Activated CD4-positive, alpha-beta T cell treated with anti-CD3 and anti-CD28 coated beads, Interleukin-2, amount 10 ng/mL, durations not matched to agents 24 days and 14 days (primary cell): ENCODE data around the gene TNFRSF4. TPM values are rescaled to one million over a fixed set of nuclear protein-coding genes. Genes with fewer than 3 reads are reported as not detected.
A peak's percentile ranks its signal among the peaks of the same experiment; 100 is the strongest.

Experiments
- DNase-seq: peaks from one replicate; pipeline ENCODE4 v3.0.0; 2022
- H3K27ac Mint-ChIP-seq: one replicate; pipeline ENCODE4 v1.8.0; 2022; ENCODE audit warnings: mild to moderate bottlenecking, mixed read lengths
- H3K27me3 Mint-ChIP-seq: one replicate; pipeline ENCODE4 v1.8.0; 2022; ENCODE audit warnings: mixed read lengths
- H3K36me3 Mint-ChIP-seq: one replicate; pipeline ENCODE4 v1.8.0; 2022; ENCODE audit warnings: low read depth, mild to moderate bottlenecking, mixed read lengths
- H3K4me1 Mint-ChIP-seq: one replicate; pipeline ENCODE4 v1.8.0; 2021; ENCODE audit warnings: mixed read lengths
- H3K4me3 Mint-ChIP-seq: one replicate; pipeline ENCODE4 v1.8.0; 2022; ENCODE audit warnings: mild to moderate bottlenecking, moderate library complexity, mixed read lengths
- H3K9me3 Mint-ChIP-seq: one replicate; pipeline ENCODE4 v1.8.0; 2021; ENCODE audit warnings: mixed read lengths
- intact Hi-C: fragments of 100-400 bp; cut with micrococcal nuclease; formaldehyde crosslinking; loops from one replicate; pipeline ENCODE4 v1.15.1; 2023
- total RNA-seq: library from RNA; stranded (reverse); gene quantifications from 2 replicates; pipeline ENCODE4 v1.2.3, GENCODE V29; 2022

TNFRSF4 gene
- total RNA-seq: 692 and 702 TPM in 2 replicates

GRCh38 chr1:1213345-1214265, at the start of gene TNFRSF4:
TSS of gene TNFRSF4 (minus strand) at chr1:1214153. CDS start at chr1:1214127, 26 bp downstream.
- Mint-ChIP-seq H3K9me3 (no peaks in the 10 kb centered on the region), H3K36me3 (peaks cover 60% of the 10 kb centered on the region), H3K27me3 (no peaks in the 10 kb centered on the region), H3K4me1 (peaks cover 52% of the 10 kb centered on the region), H3K4me3 (peak within 1 kb of the TSS; percentile 81), H3K27ac (peak within 1 kb of the TSS; percentile 88)
- peak; percentile 78 for DNase-seq
- intact Hi-C loops: loop anchor here (2.0 to 10.0 kb wide), 3 partner anchors 17 to 199 kb away; partner anchors contain the start of genes C1orf159 and ISG15

- DNase-seq: no peak
- Mint-ChIP-seq H3K9me3 (no peaks in the 10 kb centered on the region), H3K4me3 (no peak overlapping the region), H3K4me1 (peaks cover 5% of the 10 kb centered on the region), H3K36me3 (peaks cover 55% of the 10 kb centered on the region), H3K27me3 (no peaks in the 10 kb centered on the region), H3K27ac (no peak overlapping the region)
- intact Hi-C loops: no loop called here
Observed at GRCh38 chr1:1262758-1263157, 48.8 kb upstream of the TNFRSF4 start.

GRCh38 chr1:1262071-1262470, 48.1 kb upstream of the TNFRSF4 start:
- Mint-ChIP-seq H3K36me3 (peaks cover 57% of the 10 kb centered on the region), H3K27ac (no peak overlapping the region), H3K4me3 (no peak overlapping the region), H3K4me1 (peaks cover 5% of the 10 kb centered on the region), H3K27me3 (no peaks in the 10 kb centered on the region), H3K9me3 (no peaks in the 10 kb centered on the region)
- DNase-seq: no peak
- intact Hi-C loops: no loop called here

GRCh38 chr1:1260843-1261560, 47.0 kb upstream of the TNFRSF4 start:
- intact Hi-C loops: no loop called here
- Mint-ChIP-seq H3K27ac (peak overlapping the region; percentile 66), H3K27me3 (no peaks in the 10 kb centered on the region), H3K9me3 (no peaks in the 10 kb centered on the region), H3K4me3 (no peak overlapping the region), H3K36me3 (peaks cover 59% of the 10 kb centered on the region), H3K4me1 (peaks cover 4% of the 10 kb centered on the region)
- DNase-seq: no peak

GRCh38 chr1:1259951-1260600, 46.1 kb upstream of the TNFRSF4 start:
- H3K9me3 Mint-ChIP-seq: no peaks in the 10 kb centered on the region
- H3K4me3 Mint-ChIP-seq: no peak overlapping the region
- peaks cover 52% of the 10 kb centered on the region for H3K36me3 Mint-ChIP-seq
- intact Hi-C loops: no loop called here
- no peak for DNase-seq
- peaks cover 2% of the 10 kb centered on the region for H3K4me1 Mint-ChIP-seq
- peak overlapping the region; percentile 28 for H3K27ac Mint-ChIP-seq
- no peaks in the 10 kb centered on the region for H3K27me3 Mint-ChIP-seq

- DNase-seq: no peak
- peaks cover 2% of the 10 kb centered on the region for H3K4me1 Mint-ChIP-seq
- no peak overlapping the region for H3K4me3 Mint-ChIP-seq
- H3K36me3 Mint-ChIP-seq: peaks cover 52% of the 10 kb centered on the region
- H3K27me3 Mint-ChIP-seq: no peaks in the 10 kb centered on the region
- no peaks in the 10 kb centered on the region for H3K9me3 Mint-ChIP-seq
- intact Hi-C loops: no loop called here
- no peak overlapping the region for H3K27ac Mint-ChIP-seq
Observed at GRCh38 chr1:1259540-1259939, 45.6 kb upstream of the TNFRSF4 start.

- H3K4me3 Mint-ChIP-seq: no peak overlapping the region
- intact Hi-C loops: no loop called here
- no peaks in the 10 kb centered on the region for H3K9me3 Mint-ChIP-seq
- H3K27me3 Mint-ChIP-seq: no peaks in the 10 kb centered on the region
- H3K27ac Mint-ChIP-seq: no peak overlapping the region
- H3K4me1 Mint-ChIP-seq: peaks cover 2% of the 10 kb centered on the region
- peaks cover 52% of the 10 kb centered on the region for H3K36me3 Mint-ChIP-seq
- no peak for DNase-seq
Observed at GRCh38 chr1:1259119-1259488, 45.2 kb upstream of the TNFRSF4 start.

GRCh38 chr1:1256956-1257871, 43.3 kb upstream of the TNFRSF4 start:
- Mint-ChIP-seq H3K4me3 (no peak overlapping the region), H3K27me3 (no peaks in the 10 kb centered on the region), H3K9me3 (no peaks in the 10 kb centered on the region), H3K4me1 (peaks cover 2% of the 10 kb centered on the region), H3K27ac (no peak overlapping the region), H3K36me3 (peaks cover 58% of the 10 kb centered on the region)
- intact Hi-C loops: no loop called here
- DNase-seq: no peak

- no peak for DNase-seq
- Mint-ChIP-seq H3K27ac (no peak overlapping the region), H3K36me3 (peaks cover 54% of the 10 kb centered on the region)
Observed at GRCh38 chr1:1255611-1256010, 41.7 kb upstream of the TNFRSF4 start.

GRCh38 chr1:1255078-1255477, 41.1 kb upstream of the TNFRSF4 start:
- H3K27me3 Mint-ChIP-seq: no peaks in the 10 kb centered on the region

More at GRCh38 chr1:1255611-1256010, 41.7 kb upstream of the TNFRSF4 start:
- no peak overlapping the region for H3K4me3 Mint-ChIP-seq
- no peaks in the 10 kb centered on the region for H3K27me3 Mint-ChIP-seq
- intact Hi-C loops: no loop called here
- no peaks in the 10 kb centered on the region for H3K9me3 Mint-ChIP-seq
- H3K4me1 Mint-ChIP-seq: peaks cover 4% of the 10 kb centered on the region

GRCh38 chr1:1254667-1254998, 40.7 kb upstream of the TNFRSF4 start:
- no peaks in the 10 kb centered on the region for H3K9me3 Mint-ChIP-seq
- H3K27ac Mint-ChIP-seq: no peak overlapping the region
- intact Hi-C loops: loop anchor here (5.0 kb wide), 1 partner anchor 47 kb away; the partner anchor contains the start of gene TNFRSF18

More at GRCh38 chr1:1255078-1255477, 41.1 kb upstream of the TNFRSF4 start:
- Mint-ChIP-seq H3K27ac (no peak overlapping the region), H3K4me3 (no peak overlapping the region), H3K36me3 (peaks cover 51% of the 10 kb centered on the region), H3K4me1 (peaks cover 5% of the 10 kb centered on the region), H3K9me3 (no peaks in the 10 kb centered on the region)
- intact Hi-C loops: no loop called here
- no peak for DNase-seq

GRCh38 chr1:1253972-1254666, 40.2 kb upstream of the TNFRSF4 start:
- DNase-seq: no peak
- Mint-ChIP-seq H3K4me1 (peaks cover 5% of the 10 kb centered on the region), H3K36me3 (peaks cover 42% of the 10 kb centered on the region), H3K27me3 (no peaks in the 10 kb centered on the region), H3K27ac (no peak overlapping the region), H3K9me3 (no peaks in the 10 kb centered on the region), H3K4me3 (no peak overlapping the region)
- intact Hi-C loops: loop anchor here (5.0 kb wide), 1 partner anchor 47 kb away; the partner anchor contains the start of gene TNFRSF18

More at GRCh38 chr1:1254667-1254998, 40.7 kb upstream of the TNFRSF4 start:
- no peaks in the 10 kb centered on the region for H3K27me3 Mint-ChIP-seq
- DNase-seq: no peak
- peaks cover 46% of the 10 kb centered on the region for H3K36me3 Mint-ChIP-seq
- no peak overlapping the region for H3K4me3 Mint-ChIP-seq
- peaks cover 5% of the 10 kb centered on the region for H3K4me1 Mint-ChIP-seq
